Smooth muscle cell of the brain vasculature (primary cell): ENCODE data around the gene SLC49A3.
A peak's percentile ranks its signal among the peaks of the same experiment; 100 is the strongest.
"Not testable (repeated sequence)": the region's sequence is repeated elsewhere in the genome, so short reads cannot be mapped to it uniquely, and the experiment has no call there.

Experiments used
- DNase-seq: peaks from one replicate; pipeline ENCODE4 v3.0.0-alpha.2; 2012; ENCODE audit warnings: low read depth, low spot score

Gene SLC49A3

DNA sequence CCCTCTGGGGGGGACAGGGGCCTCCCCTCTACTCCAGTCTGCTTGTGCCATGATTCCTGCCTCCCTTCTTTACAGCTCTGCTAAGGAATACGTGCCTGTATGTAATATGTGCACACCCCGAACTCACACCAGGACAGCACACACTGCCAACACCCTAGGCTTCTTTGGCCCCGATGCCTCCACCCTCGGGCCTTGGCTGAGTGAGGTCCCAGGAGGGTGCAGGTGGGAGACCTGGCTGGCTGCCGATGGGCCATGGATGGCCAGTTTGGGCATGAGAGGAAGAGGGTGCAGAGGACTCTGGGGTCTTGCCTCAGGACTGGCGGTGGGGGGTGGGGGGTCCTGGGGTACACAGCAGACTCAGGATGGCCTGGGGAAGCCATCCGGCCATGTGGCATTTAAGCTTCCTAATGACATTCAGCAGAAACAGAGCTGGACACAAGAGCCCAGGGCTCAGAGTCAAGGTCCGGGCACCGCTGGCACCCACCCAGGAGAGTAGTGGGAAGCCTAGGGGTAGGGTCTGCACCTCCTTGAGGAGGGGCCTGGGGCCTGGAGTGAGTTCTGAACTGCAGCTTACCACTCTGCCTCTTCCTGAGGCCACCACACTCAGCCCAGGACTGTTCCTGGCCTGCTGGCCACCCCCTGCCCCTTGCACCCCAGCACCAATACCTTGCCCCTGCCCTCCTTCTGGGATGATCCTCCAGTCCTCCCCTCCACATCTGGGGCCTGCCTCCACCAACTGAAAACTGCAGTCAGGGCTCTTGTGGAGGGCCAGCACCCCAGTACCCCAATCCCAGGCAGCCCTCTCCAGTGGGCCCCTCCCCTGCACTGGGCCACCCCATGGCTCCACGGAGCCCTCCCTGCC lies 14.6 kb upstream of the SLC49A3 start:
- DNase-seq, result no peak

DNA sequence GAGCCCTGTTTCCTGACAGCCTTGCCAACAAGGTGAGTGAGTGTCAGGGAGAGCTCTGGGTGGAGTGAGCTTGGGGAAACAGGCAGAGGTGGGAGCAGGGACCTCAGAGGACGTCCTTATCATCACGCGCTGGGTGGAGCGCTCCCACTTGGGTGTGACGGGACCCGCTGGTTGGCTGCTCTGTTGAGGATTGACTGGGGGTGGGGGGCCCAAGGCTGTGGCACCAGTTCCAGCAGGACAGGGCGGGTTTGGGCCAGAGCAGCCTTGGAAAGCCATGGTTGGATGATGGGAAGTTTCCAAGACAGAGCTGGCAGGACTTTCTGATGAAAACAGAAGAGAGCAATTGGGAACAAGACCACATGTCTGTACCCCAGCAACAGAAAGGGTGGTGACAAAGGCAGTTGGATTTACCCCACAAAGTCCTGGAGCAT lies 13.7 kb upstream of the SLC49A3 start:
- DNase-seq, result no peak

DNA sequence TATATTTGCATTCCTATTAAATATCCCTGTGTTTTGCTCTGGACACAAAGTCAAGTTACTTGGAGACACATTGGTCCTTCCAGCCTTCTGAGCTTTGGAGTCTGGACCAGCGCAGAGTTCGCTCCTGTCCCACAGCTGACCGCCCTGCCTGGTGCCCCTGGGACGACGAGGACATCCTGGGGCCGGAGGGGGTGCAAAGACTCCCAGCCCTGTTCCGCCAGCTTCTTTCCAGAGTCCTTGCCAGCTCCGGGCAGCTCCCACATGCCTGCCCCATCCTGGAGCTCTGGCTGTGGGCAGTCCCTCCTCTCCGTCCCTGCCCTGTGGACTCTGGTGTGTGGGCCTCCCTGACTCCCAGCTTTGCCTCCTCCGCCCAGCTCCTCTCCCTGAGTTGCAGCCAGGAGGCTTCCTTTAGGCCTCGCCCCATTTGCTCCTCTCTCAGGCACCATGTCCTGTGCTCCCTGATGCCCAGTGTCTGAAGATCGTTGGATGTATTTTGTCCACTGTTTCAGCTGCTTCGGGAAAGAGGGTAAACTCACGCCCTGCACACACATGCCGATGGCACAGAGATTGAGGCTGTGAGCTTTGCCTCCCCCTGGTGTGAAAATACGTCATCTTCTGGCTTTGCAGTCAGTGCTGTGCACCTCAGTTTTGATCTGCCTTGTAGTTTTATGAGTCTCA lies 11.8 kb upstream of the SLC49A3 start:
- DNase-seq, result no peak

DNA sequence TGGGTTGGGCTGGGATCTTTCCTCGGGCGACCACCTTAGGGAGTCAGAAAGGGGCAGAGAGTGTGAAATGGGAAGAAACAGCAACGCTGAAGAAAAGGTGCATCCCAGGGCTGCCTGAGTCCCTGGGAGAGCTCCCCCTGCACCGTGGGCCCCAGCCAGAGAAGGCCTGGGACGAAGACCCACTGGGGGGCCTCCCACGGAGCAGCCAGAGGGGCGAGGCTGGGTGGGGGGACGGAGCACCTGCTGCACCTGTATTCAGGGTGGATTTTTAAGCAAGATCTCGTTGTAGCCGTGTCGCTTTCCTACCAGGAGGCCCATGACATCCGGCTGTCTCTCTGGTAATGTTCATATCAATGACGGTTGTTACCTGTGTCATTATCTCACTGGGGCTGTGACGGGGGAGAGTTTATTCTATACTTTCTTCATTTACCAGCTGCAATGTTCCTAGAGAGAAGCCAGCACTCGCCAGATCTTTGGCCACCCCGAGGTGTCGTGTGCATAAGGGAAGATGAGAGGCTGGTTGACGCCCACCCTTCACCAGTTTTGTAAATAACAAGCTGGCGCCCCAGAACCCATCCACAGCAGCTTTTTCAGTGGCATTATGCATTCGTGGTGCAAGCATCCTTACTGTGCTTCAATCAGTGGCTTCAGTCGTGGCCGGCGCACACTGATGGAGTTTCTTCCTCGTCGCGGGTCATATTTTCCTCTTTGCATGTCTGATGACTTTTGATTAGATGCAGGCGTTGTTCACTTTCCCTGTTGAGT lies 11.0 kb upstream of the SLC49A3 start:
- no peak for DNase-seq

DNA sequence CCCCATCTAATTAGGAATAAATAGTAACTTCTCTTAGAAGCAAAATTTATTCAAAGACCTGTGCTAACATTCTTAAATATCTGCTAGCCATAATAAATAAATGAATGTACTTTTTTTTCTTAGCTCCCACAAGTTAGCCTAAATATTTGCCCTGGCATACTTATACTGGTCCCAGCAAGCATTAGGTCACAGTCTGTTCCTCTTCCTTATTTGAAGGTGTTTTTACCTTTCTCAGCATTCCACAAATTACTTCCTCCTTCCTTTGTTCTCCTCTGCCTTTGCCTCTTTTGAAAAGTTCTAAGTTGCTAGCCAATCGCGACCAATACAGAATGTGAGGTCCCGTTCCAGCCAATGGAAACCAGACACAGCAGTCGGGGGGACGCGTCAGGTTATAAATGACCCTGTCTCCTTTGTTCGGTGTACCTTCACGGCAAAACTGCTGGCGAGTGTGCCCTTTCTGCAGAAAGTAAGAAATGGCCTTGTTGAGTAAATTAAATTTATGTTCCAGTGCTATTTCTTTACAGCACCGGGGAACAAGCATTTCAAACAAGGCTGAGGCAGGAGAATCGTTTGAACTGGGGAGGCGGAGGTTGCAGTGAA lies 5.5 kb upstream of the SLC49A3 start:
- DNase-seq, result not testable (repeated sequence)

DNA sequence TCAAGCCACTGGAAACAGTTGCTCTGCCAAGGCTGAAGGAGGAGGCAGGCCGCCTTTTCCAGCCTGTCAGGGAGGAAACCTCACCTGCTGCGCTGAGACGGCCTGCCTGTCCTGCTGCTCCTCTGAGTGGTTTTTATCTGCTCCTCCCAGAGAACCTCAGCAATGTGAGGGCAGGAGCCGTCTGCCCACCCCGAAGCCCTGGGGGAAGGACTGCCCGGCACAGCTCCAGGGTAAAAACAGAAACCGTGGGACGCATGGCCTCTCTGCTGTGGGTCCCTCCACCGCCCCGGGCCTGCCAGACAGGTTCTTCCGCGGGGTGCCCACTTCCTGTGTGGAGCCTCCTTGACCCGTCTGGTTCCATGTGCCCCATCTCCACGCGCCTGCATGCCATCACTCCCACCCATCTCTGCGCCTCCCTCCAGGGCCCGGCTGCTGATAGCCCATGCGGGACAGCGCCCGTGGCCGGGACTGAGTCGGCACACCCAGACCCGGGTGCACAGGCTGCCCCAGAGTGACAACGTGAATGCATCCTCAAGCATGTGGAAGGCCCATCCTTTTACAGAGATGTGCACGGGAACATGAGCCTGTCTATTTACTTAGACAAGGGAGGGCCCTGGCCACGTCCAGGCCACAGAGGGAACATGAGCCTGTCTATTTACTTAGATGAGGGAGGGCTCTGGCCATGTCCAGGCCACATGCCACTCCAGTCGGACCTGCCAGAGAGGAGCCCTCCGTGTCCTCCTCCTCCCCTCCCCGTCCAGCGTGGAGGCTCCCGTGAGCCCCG lies 4.0 kb upstream of the SLC49A3 start:
- DNase-seq, result no peak

DNA sequence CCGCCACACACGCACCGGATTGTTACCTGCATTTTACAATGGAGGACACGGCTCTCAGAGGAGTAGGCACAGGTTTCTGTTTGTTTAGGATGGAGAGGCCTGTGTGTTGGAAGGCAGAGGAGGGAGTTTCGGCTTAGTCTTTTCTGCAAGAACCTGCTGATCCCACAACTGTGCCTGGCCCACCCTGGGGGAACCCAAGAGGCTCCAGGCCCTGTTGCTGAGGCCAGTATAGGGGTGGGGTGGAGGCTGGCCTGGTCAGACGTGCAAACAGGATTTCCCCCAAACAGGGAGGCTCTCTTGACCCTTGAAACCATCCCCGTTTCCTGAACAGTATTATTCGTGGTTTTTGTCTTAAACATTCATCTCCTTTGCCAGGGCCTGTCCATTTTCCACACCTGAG lies 772 bp upstream of the SLC49A3 start:
- DNase-seq, result no peak

DNA sequence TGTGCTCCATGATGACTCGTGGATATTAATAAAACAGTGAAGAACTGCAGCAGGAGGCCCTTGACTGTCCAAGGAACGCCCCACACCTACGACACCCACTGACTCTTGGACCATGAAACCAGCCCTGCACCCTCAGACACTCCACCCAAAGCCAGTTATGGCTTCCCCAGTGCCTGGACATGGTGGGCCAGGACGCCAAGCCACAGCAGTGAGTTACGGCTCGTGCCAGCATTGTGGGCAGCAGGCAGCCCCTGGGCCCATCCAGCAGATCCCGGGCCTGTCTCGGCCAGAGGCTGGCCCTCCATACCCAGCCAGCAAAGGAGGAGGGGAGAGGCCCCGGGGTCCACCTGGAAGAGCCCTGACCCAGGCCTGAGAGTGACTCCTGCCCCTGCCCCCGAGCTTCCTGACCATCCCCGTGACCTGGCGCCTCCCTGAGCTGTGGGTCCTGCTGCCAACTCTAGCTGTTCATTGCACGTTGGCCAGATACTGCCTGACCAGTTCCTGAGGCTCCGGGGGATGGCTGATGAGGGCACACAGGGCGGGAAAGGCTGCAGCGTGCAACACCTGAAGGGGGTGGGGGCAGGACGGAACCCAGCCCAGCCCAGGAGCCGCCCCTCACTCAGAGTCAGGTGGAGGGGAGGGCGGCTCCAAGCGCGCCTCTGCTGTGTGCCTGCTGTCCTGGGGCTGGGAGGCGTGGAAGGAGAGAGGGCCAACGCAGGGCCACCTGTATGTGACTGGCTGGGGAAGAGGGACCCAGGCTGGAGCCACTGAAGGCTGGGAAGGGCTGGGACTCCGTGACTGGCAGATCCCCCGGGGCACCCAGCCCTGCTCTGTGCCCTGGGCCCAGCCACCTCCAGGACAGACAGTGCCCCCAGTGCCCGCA lies 739 bp downstream of the SLC49A3 start:
- no peak for DNase-seq

DNA sequence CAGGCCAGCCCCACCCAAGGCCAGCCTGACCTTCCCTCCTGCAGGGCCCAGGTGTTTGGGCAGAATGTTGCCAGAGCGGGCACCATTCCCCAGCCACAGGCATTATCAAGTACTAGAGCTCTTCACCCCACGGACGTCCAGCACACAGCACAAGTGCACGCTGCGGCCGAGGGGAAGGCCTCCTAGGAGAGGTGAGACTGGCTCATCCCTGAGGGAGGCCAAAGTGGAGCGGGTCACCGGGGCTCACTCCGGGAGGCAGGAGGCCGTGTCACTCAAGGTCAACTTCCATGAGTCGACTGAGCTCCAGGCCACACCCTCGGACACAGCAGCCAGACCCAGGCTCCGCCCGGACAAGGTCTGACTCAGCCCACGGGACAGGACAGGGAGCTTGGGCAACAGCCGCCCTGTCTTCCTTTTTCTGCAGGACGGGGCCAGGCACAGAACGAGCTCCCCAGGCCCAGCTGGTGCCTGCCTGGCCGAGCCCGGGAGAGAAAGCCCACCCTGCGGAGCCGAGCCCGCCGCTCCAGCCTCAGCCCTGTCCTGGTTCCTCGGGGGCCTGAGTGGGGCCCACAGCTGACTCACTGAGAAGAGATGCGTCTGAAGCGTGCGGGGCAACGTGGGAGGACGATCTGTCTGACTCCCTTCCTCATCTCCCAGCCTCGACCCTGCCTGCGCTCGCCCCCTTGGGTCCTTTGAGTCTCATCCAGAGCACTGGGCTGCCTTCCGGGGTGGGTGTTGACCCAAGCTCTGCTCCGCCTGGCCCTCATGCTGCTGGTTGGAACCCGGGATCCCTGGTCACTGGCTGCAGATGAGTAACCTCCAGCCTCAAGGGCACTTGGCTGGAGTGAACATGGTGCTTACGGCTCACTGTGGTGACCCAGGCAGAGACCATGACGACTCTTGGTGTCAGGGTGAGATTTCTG lies 1.6 kb downstream of the SLC49A3 start:
- DNase-seq, result peak; percentile 37

DNA sequence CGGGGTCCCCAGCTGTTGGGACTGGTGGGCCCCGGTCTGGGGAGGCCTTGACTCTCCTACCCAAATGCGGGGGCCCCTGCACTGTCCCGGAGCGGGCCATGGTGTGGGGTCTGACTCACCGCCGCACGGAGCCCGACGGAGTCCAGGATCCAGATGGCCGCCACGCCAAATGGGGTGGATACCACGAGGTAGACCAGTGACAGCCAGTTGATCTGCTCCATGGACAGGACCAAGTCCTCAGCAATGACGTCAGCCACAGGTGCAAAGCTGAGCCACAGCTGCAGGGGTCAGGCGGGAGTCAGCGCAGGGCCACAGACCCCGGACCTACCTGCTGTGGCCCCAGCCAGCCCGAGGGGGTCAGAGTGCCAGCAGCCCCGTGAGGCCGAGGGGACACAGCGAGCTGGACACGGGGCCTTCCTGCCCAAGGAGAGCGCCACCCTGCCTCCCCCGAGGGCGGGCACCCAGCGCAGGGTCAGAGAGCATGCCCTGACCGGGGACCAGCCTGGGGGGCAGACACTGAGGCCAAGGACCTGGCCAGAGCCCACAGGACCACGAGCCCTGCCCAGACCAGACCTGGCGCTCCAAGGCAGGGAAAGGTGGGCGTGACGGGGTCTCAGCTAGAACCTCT lies 2.4 kb downstream of the SLC49A3 start:
- no peak for DNase-seq

DNA sequence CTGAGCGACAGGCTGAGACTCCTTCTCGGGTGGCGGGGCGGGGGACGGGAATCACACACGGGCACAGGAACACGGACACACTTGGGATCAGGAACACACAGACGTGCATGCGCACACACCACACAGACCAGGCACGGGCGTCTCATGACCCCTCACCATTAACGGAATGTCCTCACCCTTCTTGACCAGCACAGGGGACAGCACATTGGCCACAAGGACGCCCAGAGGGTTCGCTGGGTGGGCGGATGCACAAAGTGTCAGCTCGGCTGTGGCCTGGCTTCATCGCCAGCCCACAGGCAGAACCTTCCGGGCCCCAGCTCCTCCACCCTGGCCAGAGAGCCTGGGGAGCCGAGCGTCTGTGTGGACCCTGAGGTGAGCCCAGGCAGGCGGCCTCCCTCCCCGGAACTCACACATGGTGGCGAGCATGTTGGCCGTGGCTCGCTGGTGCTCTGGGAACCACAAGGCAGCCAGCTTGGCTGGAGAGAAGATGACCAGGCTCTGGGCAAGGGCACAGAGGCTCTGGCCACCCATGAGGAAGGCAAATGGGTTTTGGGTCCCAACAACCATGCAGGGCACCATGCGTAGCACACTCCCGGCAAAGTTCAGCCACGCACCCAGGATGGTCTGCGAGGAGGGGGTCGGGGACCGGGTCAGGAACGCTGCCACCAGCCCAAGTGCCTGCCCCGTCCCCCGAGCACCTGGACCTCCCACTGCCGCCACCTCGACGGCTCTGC lies 3.1 kb downstream of the SLC49A3 start:
- no peak for DNase-seq

DNA sequence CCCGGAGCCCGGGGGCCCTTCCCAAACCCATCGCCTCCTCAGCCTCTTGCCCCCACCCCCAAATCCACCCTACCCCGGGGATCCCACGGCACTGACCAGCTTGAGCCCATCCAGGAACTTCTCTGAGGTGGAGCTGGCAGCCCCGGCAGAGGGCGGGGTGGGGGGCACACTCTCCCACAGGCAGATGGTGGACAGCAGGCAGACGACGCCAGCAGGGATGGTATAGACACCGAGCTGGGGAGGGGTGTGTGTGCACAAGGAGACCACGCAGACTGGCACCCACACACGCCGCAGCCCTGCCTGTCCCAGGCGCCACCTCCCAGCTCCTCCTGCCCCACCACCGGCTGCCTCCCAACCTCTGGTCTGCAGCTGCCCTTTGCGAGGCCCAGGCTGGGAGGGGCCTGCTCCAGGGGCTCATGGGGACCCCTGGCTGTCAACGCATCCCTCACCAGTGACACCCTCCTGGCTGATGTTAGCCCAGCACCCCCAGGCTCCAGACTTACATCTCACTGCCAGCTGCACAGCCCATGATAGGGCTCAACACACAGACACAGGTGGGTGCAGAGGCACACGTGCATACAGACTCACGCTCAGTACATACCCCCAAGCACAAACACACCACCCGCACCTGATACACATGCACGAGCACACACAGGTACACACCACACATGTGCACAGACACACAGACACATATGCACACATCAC lies 4.2 kb downstream of the SLC49A3 start:
- DNase-seq, result no peak

DNA sequence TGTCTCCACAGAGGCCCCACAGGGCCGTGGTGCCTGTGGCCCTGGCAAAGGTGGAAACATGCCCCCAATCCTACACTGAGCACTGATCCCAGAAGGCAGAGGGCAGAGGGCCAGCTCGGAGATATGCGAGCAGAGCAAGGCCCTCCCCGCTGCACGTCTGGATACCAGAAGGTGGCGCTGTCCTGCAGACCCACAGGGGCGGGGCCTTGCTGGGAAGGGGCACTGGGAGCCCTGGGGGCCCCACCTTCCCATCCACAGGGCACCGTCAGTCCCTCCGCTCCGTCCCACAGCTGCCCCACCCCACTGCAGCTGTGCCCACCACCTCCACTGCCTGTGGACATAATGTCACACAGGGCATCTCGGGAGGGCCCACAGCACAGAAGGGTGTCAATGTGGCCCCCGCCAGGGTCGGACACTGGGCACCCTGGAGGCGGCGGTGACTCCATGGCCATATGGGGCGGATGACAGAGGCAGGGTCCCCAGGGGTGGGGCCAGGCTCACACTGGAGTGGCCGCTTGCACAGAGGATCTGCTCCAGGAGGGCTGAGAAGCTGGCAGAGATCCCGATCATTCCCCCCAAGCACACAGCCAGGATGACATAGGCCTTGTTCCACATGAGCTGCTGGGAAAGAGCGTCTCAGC lies 4.8 kb downstream of the SLC49A3 start:
- no peak for DNase-seq

DNA sequence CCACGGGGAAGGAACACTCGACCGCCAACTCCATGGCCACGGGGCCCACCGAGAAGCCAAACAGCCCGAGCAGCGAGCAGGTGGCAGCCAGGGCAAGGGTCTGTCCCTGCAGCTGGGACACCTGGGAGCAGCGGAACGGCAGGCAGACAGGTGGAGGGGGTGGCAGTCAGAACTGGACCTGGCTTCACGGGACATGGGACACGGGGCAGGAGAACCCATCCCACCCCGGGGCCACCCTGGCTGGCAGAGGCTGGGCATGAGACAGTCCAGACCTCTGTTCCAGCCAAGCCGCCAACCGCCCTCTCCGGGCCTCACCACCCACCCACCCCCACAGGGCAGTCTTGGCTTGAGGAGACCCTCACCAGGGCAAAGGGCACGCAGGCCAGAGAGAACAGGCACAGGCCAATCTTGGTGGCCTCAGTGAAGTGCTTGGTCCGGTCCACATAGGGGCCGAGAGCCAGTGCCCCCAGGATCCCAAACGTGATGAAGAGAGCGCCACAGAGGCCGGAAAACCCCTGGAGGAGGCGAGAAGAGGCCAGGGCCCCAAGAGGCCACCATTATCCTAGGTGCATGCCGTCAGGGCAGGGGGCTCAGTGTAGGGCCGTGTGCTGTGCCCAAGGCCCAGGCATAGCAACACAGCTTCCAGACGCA lies 5.6 kb downstream of the SLC49A3 start:
- DNase-seq, result no peak

DNA sequence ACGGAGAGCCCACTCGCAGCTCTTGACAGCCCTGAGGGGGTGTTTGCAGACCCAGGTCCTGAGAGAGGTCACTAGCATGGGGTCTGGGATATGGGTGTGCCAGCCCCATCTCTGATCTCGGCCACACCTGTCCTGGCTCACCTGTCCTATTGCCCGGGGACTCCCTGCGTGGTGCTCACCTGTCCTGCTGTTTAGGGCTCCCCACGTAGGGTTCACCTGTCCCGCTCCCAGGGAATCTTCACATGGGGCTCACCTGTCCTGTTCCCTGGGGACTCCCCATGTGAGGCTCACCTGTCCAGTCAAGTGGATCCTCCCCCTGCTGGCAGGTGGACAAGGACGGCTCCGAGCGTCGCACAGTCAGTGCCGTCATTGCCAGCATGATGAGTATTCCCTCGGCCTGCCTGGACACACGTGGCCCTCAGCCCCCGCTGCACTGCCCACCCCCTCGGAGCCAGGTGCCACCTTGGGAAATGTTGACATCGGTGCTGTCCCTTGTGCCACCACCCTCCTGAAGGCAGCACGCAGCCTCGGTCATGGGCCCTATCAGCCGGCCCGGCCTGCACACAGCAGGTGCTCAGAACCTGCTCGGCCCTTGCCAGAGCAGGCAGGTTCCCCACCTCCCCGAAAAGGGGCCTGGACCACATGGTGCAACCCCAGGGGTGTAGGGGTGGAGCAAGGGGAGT lies 6.3 kb downstream of the SLC49A3 start:
- no peak for DNase-seq
